NCI-H1092 (cell line): ENCODE measurements around the gene ABI3BP.

Experiments used
- DNase-seq: peaks from one replicate; lab custom pipeline; 2025; lab: John Stamatoyannopoulos, UW

ABI3BP gene

DNA sequence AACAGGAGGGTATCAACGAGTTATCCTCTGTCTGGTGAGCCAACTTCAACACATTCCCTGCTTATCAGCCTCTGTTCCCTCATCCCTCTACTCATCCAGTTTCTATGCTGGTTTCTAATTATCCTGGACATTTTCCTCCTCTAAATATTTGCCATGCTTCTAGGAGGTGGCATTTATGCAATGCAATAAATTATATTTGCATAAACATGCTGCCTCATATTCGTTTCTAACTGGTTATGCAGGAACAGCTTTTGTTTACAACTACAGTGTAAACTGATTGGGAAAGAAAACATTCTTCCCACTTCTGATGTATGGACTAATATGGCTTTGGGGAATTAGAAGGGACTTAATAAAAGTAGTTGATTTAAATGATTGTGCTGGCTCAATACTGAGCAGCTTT lies 161.6 kb downstream of the ABI3BP start:
- no peak for DNase-seq

DNA sequence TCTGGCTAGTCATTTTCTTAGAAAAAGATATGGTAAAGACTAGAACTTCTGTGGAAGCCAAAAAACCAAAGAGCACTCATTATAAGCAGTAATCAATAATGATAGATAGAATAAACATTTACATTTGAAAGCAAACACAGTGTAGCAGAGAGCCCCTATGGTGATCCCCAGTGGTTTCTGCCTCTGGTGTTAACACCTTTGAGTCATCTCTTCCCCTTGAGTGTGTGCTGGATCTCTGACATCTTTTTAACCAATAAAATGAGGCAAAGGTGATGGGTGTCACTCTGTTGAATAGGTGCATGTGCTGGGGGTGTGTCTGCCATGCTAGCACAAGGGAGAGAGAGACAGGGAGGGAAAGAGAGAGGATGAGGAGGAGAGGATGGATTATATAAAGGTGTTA lies 162.3 kb downstream of the ABI3BP start:
- DNase-seq, result no peak

DNA sequence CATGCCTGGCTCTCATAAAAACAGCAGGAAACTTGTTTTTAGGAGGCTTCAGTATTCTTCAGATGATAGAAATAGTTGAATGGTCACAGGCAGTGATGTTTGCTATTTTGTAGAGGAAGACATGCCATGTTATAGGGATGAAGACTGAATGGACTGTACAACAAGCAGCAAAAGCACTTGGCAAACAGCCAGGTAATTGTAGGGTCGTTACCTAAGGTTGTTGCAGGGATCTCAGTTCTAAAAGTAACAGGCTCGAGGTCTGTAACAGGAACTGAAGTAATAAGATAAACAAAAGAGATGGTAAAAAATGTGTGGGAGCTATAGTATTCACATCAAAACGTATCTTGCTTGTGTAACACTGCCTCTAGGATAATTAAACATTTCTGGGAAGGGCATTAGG lies 167.6 kb downstream of the ABI3BP start:
- DNase-seq, result no peak

DNA sequence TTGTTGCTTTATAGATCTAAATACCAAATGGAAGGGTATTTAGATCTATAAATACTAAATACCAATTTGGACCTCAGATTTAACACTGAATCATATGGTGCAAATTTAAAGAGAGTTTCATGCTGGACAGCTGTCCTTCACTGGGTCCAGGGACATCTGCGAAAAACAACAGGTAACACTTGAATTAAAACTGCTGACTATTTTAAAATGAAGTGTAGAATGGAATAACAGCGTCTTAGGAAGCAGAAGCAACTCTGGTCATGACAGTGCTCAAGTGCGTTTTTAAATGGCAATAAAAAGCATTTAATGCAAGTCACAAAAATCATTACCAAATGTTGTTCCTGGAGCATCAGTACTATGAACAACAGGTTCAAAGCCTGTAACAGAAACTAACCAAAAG lies 177.6 kb downstream of the ABI3BP start:
- DNase-seq, result no peak

DNA sequence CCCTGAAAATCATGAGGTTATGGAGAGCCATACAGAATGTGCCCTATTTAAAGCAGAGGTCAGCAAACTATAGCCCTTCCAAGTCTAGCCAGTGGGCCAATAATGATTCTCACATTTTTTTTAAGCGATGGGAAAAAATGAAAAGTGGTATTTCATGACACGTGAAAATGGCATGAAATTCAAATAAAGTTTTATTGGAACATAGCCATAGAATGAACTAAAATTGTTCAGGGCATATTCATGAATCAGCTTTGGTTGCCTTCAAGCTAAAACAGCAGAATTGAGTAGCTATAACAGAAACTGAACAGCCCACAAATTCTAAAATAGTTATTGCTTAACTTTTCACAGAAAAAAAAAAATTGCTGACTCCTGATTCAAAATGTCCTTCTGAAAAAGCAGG lies 179.4 kb downstream of the ABI3BP start:
- DNase-seq, result no peak

DNA sequence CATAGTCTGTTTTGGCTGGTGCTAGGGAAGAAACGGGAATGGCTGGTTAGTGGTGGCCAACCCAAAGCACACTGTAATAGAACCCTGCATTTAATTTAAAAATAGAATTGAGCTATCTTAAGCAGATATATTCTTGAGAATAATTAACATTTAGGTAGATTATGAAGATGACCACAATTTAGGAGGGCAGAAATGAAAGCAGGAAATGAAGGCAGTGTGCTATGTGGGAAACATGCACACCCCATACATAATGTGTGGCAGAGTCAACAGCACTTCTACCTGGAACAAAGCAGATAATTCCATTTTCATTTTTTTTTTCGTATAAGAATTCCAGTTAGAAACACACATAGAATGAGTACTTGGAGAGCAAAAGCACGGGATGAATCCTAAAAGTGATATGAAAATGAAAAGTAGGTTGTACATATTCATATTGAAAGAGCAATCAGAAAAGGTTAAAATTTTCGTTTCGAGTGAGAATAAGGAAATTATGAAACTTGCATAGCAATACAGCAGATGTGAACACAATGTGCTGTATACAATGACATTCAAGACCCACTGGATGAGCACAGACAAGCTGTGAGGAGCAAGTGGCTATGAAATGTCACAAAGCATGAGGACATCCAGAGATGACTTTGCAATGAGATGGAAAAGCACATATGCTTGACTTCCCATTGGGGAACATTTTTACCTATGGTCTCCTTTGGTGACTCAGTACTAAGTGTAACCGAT lies 181.3 kb downstream of the ABI3BP start:
- no peak for DNase-seq

DNA sequence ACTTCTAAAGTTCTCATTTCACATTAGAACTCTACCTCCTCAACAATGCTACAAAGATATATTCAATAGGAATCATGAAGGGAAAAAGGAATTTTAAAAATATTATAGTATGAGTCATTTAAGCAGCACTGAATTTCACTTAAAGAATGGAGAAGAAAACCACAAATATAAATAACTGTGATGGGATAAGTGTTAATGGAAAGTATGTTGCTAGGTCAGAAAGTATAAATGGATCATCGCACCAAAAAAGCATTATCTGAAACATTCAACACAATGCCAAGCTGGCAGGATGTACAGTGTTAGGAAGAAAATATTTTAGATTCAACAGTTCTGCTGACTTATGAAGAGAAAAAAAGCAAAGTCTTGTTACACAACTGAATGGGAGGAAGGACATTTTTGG lies 182.6 kb downstream of the ABI3BP start:
- no peak for DNase-seq

DNA sequence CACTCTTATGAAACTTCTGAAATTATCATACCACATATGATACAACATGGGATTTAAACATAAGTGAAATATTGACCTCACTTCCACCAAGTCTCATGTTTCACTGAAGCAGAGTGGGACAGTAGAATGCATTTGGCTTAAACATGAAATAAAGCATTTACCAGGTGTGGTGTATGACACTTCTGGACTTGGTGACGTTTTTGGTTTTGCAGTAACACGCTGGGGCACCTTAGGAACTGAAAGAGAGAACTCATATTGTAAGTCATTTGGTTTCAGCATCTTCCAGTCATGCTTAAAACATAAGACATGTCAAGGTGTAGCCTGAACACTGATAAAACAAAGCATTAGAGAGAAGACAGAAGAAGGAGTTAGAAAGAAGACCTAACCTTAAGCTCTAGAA lies 188.6 kb downstream of the ABI3BP start:
- no peak for DNase-seq

DNA sequence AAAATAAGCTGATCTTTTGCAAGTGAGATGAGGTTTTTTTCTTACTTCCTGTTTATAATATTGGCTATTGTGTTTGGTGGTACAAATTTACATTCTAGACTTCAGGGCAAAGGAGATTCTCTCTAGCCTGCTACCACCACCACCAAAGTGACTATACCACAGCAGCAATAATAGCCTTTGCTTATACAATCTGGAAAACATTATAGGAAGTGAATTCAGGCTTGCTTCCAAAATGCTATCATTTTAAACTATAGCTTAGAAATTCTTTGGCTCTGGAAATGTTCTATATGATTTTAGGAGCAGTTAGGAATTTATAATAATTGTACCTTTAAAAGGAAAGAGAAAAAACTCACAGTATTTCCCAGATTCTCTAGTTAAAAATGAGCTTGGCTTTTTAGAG lies 189.5 kb downstream of the ABI3BP start:
- DNase-seq, result no peak

DNA sequence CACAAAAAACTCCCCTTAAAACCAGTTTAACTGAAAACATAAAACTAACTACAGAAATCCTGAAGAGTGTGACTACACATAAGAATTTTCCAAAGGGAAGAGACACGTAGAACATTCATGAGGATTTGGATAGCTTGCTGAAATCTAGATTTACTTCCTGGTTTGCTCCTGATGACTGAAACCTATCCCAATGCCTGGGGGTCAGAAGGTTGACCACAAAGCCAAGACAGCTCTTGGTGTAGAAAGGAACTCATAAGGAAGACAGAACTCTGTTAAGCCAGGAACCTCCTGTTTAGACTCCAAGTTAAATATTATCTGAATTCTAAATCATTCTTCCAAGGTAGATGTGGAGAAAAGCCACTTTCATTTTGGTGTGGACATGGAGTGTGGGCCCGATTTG lies 191.1 kb downstream of the ABI3BP start:
- no peak for DNase-seq

DNA sequence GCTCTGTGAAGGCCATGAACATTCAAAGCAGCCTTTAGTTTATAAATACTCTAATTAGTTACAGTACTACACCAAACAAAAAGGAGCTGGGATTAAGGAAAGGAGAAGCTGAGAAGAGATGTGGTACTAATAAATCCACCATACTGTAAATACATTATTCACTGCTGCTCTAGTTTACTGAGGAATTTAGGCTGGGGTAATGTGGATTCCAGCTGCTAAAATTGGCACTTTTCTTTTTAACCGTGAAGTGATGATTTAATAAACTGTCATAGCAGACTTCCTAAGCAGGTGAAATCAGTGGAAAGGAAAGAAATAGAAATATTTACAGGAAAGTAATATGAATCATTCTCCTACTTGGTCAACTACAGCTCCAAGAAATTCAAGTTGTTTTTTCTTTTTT lies 195.2 kb downstream of the ABI3BP start:
- DNase-seq, result no peak

DNA sequence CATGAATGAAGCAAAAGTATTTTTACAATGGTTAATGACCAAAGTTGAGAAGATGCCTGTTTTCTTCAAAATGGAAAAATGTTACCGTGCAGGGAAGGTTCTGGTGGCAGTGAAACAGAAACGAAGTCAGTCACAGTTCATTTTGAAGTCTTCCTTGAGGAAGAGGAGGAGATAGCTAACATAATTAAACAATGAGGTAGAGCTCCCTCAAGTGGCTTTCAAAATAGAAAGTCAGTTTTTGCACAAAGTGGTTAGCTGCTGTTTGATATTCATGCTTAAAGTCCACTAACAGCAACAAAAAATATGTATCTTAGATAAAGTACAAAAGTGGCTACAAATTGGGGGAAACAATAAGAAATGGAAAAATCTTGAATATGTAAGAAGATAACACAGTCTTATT lies 196.7 kb downstream of the ABI3BP start:
- DNase-seq, result no peak

DNA sequence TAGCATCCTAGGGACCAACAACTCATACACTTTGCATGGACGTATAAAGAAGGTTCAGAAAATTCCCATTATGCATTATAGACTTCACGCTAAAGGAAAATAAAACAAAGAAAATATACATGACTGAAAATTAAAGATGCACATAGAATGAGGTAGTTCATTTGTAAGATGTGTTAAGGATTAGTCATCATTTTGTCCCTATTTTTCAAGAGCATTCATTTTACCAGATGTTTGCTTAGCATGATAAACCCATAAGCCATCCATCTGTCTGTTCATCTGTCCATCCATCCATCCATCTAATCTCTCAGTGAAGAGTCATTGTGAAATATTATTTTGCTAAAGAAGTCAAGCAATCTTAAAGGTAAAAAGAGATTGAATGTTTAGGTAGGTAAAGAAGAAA lies 203.6 kb downstream of the ABI3BP start:
- DNase-seq, result no peak

DNA sequence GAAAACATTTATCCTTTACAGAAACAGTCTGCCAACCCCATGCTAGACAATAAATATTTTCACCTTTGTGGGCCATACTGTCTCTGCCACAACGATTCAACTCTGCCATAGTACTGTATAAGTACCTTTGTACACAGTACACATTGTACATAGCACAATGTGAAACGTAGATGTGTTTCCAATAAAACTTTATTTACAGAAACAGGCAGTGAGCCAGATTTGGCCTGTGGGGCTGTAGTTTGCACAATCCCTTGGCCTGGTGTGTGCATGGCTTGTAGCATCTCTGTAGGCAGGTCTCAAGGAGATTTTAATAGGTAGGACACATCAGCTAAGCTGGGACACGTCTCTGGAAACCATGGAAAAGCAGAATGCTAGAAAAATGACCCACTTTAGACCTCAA lies 209.6 kb downstream of the ABI3BP start:
- DNase-seq, result no peak

DNA sequence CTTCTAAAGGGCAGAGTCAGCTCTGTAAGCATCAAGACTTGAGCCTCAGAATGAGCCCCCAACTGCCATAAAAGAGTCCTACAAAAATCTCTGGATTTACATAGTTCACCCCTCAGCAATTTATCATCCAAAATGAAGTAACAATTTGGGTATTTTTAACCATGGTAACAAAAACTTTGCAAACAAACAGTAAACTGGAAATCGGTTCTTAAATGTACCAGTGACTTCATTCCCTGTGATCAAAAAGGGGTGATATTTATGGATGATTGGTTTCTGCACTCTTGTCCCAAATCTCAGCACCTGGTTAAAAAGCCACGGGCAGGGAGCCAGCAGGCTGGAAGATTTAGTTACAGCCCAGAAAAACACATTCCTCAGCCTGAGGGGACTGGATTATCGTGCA lies 210.3 kb downstream of the ABI3BP start:
- no peak for DNase-seq

DNA sequence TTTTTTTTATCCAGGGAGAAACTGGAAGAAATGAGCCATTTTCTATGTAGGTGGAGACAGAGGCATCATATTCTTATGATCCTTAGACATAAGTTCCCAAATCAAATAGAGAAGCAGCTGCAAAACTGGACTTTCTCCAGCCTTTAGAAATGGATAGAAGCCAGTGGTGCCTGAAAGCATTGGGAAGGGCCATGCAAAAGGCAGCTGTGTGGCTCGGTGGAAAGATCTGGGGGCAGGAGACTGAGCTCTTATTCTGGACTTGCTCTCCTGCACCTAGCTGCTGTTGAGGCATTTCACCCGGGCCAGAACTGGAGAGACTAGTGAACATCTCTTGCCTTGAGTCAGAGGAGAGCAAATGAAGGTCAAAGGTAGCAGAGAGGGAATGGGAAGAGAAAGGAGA lies 210.9 kb downstream of the ABI3BP start:
- DNase-seq, result no peak

DNA sequence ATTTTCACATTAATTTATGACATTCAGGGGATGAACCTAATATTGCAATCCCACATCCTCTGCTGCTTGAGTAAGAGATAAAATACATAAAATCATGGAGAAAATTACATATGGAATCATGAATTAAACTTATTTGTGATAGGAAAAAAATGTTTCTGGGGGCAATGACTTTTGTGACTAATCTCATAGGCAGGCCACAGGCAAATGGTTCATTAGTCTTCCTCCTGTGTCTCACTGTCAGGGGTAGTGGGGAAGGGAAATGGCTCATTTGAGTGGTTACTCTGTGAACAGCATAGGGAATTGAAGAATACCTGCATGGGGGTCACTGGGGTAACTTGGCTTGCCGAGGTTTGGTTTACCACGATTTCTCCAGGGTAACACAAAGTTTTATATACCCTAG lies 211.9 kb downstream of the ABI3BP start:
- DNase-seq, result no peak

DNA sequence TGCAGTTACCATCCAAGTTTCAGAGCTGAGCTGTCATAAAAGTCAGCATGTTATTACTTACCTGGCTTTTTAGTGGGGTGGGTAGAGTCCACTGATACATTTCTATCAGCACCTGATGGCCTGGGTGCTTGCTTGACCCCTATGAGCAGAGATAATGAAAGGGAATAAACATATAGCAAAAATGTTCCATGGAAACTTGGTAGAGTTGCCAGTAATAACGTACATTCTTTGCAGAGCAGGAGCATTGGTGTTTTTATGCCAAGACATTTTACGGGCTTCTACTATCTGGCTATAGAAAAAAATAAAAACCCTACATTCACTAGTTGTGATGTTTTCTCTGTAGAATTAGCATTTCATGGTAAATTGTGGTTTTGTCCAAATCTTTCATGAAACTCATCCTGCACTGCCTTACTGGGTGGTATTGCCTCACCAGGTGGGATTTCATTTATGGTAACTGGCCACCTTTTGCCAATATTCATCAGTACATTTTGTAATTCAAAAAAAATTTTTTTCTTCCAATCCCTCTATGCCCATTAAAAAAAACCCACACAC lies 213.1 kb downstream of the ABI3BP start:
- DNase-seq, result no peak

DNA sequence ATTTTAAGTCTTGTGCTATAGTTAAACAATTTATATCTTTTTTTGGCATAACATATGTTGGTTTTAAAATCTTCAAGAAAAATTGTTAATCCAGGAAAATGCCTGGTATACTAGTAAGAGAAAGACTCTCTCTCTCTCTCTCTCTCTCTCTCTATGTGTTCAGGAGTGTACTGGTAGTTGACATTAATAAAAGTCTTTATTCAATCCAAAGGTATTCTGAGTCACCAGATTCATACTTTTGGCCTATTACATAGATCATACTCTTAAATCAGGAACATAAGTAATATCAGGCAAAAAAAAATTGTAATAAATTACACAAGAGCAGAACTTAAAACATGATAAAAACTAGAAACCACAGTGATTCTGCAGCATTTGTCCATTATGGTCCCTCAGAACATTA lies 213.7 kb downstream of the ABI3BP start:
- no peak for DNase-seq

DNA sequence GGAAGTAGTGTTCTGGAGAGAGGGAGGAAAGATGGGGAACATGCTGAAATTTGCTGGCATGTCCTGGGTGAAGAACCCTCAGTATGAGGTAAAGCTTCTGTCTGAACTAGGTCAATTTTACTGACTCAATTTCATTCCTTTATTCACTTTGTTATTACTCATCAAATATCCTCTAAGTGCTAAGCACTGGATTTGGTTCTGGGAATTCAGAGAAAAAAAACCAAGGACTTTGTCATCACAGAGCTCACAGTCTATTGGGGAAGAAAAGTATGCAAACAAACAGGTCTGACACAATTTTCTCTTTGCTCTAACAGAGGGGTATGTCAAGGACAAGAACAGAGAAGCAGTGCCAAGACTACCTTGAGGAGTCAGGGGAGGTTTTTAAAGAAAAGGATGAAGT lies 215.9 kb downstream of the ABI3BP start:
- no peak for DNase-seq

DNA sequence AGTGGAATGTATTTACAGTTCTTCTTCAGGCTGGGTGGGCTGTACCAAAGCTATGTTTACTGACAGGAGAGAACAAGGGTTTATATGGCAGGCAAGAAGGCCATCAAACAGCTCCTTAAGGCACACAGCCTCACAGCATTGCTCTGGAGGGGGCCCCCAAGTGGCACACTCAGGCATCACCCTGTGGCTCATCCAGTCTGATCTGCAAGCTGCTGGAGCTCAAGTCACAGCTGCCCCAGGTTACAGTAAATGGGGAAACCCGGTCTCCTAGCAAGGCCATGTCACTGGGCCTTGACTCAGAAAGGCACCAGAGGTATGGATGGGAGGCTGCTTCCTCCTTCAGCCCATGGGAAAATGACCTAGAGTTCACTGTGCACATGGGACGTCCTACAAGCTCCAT lies 216.5 kb downstream of the ABI3BP start:
- no peak for DNase-seq

DNA sequence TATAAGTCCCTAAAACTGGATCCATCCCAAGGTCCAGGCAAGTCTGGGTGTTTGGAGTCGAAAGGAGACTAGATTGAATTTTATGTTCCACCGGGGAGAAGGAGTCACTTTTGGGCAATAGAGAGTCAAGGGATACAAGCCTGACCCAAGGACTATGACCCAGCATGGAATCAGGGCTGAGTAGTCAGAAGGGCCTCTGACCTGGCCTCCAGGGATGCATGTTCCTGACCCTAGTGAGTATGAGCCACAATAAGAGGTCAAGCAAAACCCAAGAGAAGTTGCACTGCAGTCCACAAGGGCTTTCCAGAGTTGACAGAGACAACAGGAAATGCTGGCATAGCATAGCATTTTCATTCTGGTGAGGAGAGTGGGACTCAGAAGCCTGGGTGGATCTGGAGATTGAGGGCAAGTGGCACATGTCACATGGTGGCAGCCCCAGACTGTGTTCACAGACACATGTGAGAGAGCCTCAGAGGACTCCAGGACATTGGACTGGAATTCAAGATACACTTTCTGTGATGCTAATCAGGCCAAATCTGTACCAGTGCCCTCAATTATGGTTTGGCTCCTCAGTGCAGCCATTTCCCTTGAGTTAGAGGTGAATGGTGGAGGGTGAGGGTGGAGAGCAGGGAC lies 217.0 kb downstream of the ABI3BP start:
- no peak for DNase-seq

DNA sequence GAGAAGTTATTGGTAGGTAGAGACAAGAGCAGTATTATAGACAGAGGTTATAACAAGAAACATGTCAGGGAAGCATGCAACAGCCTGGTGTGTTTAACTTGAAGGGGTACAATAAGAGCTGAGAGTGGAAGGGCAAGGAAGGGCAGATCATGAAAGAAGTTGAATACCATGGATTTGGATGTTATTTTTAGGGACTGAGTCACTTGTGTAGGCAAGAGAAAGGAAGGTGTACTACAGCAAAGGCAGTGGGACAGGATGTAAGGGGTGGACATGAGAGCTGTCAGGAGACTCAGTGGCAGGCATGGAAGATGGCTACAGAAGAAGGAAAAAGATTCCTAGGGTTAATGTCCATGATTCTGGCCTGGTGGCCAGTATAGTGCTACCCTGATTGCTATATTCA lies 217.6 kb downstream of the ABI3BP start:
- DNase-seq, result no peak

DNA sequence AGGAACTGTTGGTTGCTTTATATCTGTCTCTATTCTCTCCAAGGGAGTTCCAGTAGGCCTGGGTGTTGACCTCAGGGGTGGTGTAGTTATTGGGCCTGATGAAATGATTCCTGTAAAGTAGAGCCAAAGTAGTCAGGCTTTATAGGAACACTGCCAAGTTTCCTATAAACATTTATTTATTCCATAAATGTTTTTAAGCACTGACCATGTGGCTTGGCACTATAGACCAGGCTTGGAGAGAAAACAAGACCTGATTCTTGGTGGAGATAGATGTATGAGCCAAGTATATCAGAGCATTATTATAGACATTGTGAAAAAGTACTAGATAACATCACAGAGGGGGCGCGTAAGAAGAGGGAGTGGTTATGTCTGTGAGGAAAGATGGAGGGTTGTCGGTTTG lies 218.0 kb downstream of the ABI3BP start:
- no peak for DNase-seq
